ENCODE results near the gene PRDM13. TPM values are rescaled to one million over a fixed set of nuclear protein-coding genes. Genes with fewer than 3 reads are reported as not detected.

The PRDM13 gene
- total and polyA plus RNA-seq, 2 of the 13 experiments (the other 11 are each of a cell fraction or from before 2014, with no cell fraction given): not detected

- TF ChIP-seq MXD1 (CRISPR knock-in tag; IDR thresholded peaks at IDR 0.05) (peak; percentile 52; the same call in 1 of the 2 replicates), SMAD9 (CRISPR knock-in tag; IDR thresholded peaks at IDR 0.05) (no peak), IKZF5 (CRISPR knock-in tag; IDR thresholded peaks at IDR 0.05) (peak; percentile 95), HNF4G (IDR thresholded peaks at IDR 0.05; ENCODE audit: borderline replicate concordance, low read depth, low read length) (0 out of 2 replicates have a peak, but pooled peaks have one; percentile 6), HNF4G (CRISPR knock-in tag; IDR thresholded peaks at IDR 0.05; ENCODE audit: borderline replicate concordance, low read depth) (no peak), EP300 (IDR thresholded peaks at IDR 0.05; ENCODE audit: low read depth in 2 of 2, low read length in 2 of 2) (peak in 1 of 2 experiments; percentile 38; a peak in 1 of 4 replicates), EP300 (CRISPR knock-in tag; IDR thresholded peaks at IDR 0.05; ENCODE audit: borderline replicate concordance) (0 out of 2 replicates have a peak, but pooled peaks have one; percentile 45), ETV6 (CRISPR knock-in tag; conservative IDR thresholded peaks at IDR 0.05) (no peak), ZNF747 (CRISPR knock-in tag; IDR thresholded peaks at IDR 0.05; ENCODE audit: borderline replicate concordance) (peak; percentile 85; the same call in 1 of the 2 replicates), MED1 (CRISPR knock-in tag; IDR thresholded peaks at IDR 0.05) (peak; percentile 86), FUBP1 (CRISPR knock-in tag; IDR thresholded peaks at IDR 0.05; ENCODE audit: borderline replicate concordance) (no peak), ZSCAN12 (CRISPR knock-in tag; IDR thresholded peaks at IDR 0.05) (0 out of 2 replicates have a peak, but pooled peaks have one; percentile 70), SP4 (CRISPR knock-in tag; IDR thresholded peaks at IDR 0.05) (peak; percentile 88; the same call in 1 of the 2 replicates)
- TF ChIP-seq, protein P1, sequence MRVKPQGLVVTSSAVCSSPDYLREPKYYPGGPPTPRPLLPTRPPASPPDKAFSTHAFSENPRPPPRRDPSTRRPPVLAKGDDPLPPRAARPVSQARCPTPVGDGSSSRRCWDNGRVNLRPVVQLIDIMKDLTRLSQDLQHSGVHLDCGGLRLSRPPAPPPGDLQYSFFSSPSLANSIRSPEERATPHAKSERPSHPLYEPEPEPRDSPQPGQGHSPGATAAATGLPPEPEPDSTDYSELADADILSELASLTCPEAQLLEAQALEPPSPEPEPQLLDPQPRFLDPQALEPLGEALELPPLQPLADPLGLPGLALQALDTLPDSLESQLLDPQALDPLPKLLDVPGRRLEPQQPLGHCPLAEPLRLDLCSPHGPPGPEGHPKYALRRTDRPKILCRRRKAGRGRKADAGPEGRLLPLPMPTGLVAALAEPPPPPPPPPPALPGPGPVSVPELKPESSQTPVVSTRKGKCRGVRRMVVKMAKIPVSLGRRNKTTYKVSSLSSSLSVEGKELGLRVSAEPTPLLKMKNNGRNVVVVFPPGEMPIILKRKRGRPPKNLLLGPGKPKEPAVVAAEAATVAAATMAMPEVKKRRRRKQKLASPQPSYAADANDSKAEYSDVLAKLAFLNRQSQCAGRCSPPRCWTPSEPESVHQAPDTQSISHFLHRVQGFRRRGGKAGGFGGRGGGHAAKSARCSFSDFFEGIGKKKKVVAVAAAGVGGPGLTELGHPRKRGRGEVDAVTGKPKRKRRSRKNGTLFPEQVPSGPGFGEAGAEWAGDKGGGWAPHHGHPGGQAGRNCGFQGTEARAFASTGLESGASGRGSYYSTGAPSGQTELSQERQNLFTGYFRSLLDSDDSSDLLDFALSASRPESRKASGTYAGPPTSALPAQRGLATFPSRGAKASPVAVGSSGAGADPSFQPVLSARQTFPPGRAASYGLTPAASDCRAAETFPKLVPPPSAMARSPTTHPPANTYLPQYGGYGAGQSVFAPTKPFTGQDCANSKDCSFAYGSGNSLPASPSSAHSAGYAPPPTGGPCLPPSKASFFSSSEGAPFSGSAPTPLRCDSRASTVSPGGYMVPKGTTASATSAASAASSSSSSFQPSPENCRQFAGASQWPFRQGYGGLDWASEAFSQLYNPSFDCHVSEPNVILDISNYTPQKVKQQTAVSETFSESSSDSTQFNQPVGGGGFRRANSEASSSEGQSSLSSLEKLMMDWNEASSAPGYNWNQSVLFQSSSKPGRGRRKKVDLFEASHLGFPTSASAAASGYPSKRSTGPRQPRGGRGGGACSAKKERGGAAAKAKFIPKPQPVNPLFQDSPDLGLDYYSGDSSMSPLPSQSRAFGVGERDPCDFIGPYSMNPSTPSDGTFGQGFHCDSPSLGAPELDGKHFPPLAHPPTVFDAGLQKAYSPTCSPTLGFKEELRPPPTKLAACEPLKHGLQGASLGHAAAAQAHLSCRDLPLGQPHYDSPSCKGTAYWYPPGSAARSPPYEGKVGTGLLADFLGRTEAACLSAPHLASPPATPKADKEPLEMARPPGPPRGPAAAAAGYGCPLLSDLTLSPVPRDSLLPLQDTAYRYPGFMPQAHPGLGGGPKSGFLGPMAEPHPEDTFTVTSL (CRISPR knock-in tag; IDR thresholded peaks at IDR 0.05; ENCODE audit: borderline replicate concordance): peak; percentile 71; the same call in 1 of the 2 replicates
- TF ChIP-seq, protein P2, sequence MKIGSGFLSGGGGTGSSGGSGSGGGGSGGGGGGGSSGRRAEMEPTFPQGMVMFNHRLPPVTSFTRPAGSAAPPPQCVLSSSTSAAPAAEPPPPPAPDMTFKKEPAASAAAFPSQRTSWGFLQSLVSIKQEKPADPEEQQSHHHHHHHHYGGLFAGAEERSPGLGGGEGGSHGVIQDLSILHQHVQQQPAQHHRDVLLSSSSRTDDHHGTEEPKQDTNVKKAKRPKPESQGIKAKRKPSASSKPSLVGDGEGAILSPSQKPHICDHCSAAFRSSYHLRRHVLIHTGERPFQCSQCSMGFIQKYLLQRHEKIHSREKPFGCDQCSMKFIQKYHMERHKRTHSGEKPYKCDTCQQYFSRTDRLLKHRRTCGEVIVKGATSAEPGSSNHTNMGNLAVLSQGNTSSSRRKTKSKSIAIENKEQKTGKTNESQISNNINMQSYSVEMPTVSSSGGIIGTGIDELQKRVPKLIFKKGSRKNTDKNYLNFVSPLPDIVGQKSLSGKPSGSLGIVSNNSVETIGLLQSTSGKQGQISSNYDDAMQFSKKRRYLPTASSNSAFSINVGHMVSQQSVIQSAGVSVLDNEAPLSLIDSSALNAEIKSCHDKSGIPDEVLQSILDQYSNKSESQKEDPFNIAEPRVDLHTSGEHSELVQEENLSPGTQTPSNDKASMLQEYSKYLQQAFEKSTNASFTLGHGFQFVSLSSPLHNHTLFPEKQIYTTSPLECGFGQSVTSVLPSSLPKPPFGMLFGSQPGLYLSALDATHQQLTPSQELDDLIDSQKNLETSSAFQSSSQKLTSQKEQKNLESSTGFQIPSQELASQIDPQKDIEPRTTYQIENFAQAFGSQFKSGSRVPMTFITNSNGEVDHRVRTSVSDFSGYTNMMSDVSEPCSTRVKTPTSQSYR (CRISPR knock-in tag; IDR thresholded peaks at IDR 0.05; ENCODE audit: borderline replicate concordance): peak; percentile 42; the same call in 1 of the 2 replicates
Observed at GRCh38 chr6:99568103-99568933, 38.3 kb upstream of the PRDM13 start, which contains the start of gene CCNC (continued).

All from HepG2 (cell line).